GM12878 (cell line): ENCODE results near the gene STBD1. TPM values are rescaled to one million over a fixed set of nuclear protein-coding genes. Genes with fewer than 3 reads are reported as not detected.

Experiments used
- ATAC-seq: fragments of 200-7000 bp; cut with Tn5 transposase; 3 replicates; pipeline ENCODE4 v1.9.1; 2020; ENCODE audit warnings: mild to moderate bottlenecking, moderate library complexity
- BruUV-seq: library from RNA; stranded (reverse); fragments of 400-500 nt; replicated peaks from 2 replicates; lab custom pipeline; 2021; lab: Mats Ljungman, UMichigan
- CTCF ChIA-PET: fragments of 300-600 bp; sonication (Branson Sonifier 250); formaldehyde crosslinking; extraction: SDS; loops from one replicate; lab custom pipeline; 2021; ENCODE audit warnings: inconsistent platforms; lab: Yijun Ruan, JAX
- POLR2A ChIA-PET: fragments of 350-600 bp; formaldehyde crosslinking; extraction: SDS; loops from one replicate; lab custom pipeline; 2021; ENCODE audit warnings: inconsistent platforms; lab: Charles Lee
- RAD21 ChIA-PET: fragments of 300-600 bp; sonication (Branson Sonifier 250); formaldehyde crosslinking; loops from one replicate; lab custom pipeline; 2023; ENCODE audit warnings: antibody characterized with exemption; ENCODE audit not compliant: unreplicated experiment; lab: Charles Lee
- SMC1A ChIA-PET: fragments of 300-600 bp; sonication (Branson Sonifier 250); formaldehyde crosslinking; loops from one replicate; lab custom pipeline; 2023; ENCODE audit not compliant: unreplicated experiment, uncharacterized antibody; lab: Charles Lee
- DNase-seq: peaks from one replicate; pipeline ENCODE4 v3.0.0-alpha.2; 2011; ENCODE audit warnings: low read depth, low spot score
- FAIRE-seq: peaks from 3 replicates; lab custom pipeline; 2011; peaks lifted over from hg19 to GRCh38; lab: Jason Lieb, UNC
- H2AFZ ChIP-seq: 2 replicates; pipeline ENCODE4 v1.6.0; 2011; ENCODE audit warnings: low read depth, low read length, control low read depth; ENCODE audit not compliant: control insufficient read depth
- H3K27ac ChIP-seq: 2 replicates; pipeline ENCODE4 v1.5.1; 2011; ENCODE audit warnings: control low read depth; ENCODE audit not compliant: control insufficient read depth, insufficient read depth
- H3K27me3 ChIP-seq, 2 experiments: replicated peaks in 1 of 2; 2 replicates each; pipeline versions ENCODE4 v1.6.0 to v1.6.1; 2011; ENCODE audit warnings: low read length in 1 of 2; ENCODE audit not compliant: control insufficient read depth in 2 of 2, insufficient read depth in 2 of 2
- H3K36me3 ChIP-seq, 2 experiments: 2 replicates each; pipeline ENCODE4 v1.5.1; 2011; ENCODE audit warnings: low read length in 1 of 2; ENCODE audit not compliant: control insufficient read depth in 2 of 2, insufficient read depth in 2 of 2
- H3K4me1 ChIP-seq: 2 replicates; pipeline ENCODE4 v1.6.1; 2011; ENCODE audit warnings: mild to moderate bottlenecking, low read length, moderate library complexity, mixed read lengths; ENCODE audit not compliant: control insufficient read depth, insufficient read depth
- H3K4me2 ChIP-seq: 2 replicates; pipeline ENCODE4 v1.6.0; 2011; ENCODE audit warnings: control low read depth; ENCODE audit not compliant: control insufficient read depth, insufficient read depth
- H3K4me3 ChIP-seq: fragments of 200-600 bp; sonication (generic); 2 replicates; pipeline ENCODE4 v1.5.1; 2016
- H3K79me2 ChIP-seq: 2 replicates; pipeline ENCODE4 v1.6.0; 2011; ENCODE audit warnings: low read length; ENCODE audit not compliant: control insufficient read depth, insufficient read depth
- H3K9ac ChIP-seq: 2 replicates; pipeline ENCODE4 v1.8.0; 2011; ENCODE audit warnings: low read length, control low read depth, mixed read lengths; ENCODE audit not compliant: control insufficient read depth, insufficient read depth
- H3K9me3 ChIP-seq: replicated peaks from 3 replicates; pipeline ENCODE4 v1.5.1; 2011; ENCODE audit warnings: mild to moderate bottlenecking, low read length; ENCODE audit not compliant: control insufficient read depth, insufficient read depth
- H4K20me1 ChIP-seq: 2 replicates; pipeline ENCODE4 v1.6.0; 2011; ENCODE audit not compliant: control insufficient read depth, insufficient read depth
- BACH1 ChIP-seq: fragments of 450-650 bp; IDR thresholded peaks from 2 replicates; pipeline ENCODE4 v1.6.1; 2017; ENCODE audit warnings: mild to moderate bottlenecking, borderline replicate concordance
- E2F4 ChIP-seq: IDR thresholded peaks from 2 replicates; pipeline ENCODE4 v1.6.1; 2012; ENCODE audit warnings: low read depth, low read length, improper control_type of control experiment
- EED ChIP-seq: sonication (generic); IDR thresholded peaks from 2 replicates; pipeline ENCODE4 v1.6.1; 2016; ENCODE audit warnings: antibody characterized with exemption, low read depth
- IKZF1 ChIP-seq: fragments of 450-650 bp; conservative IDR thresholded peaks from 2 replicates; pipeline ENCODE4 v1.6.1; 2017; ENCODE audit warnings: antibody characterized with exemption, mild to moderate bottlenecking
- JUND ChIP-seq: IDR thresholded peaks from 2 replicates; pipeline ENCODE4 v1.6.1; 2012; ENCODE audit warnings: low read depth, mild to moderate bottlenecking, low read length, improper control_type of control experiment, moderate library complexity
- KLF5 ChIP-seq: fragments of 450-650 bp; IDR thresholded peaks from 2 replicates; pipeline ENCODE4 v1.6.1; 2014; ENCODE audit warnings: mild to moderate bottlenecking; ENCODE audit not compliant: partially characterized antibody
- NFYA ChIP-seq: IDR thresholded peaks from 2 replicates; pipeline ENCODE4 v1.6.1; 2011; ENCODE audit warnings: low read depth, mild to moderate bottlenecking, low read length, improper control_type of control experiment, borderline replicate concordance
- PKNOX1 ChIP-seq: fragments of 450-650 bp; IDR thresholded peaks from 2 replicates; pipeline ENCODE4 v1.6.1; 2016; ENCODE audit warnings: mild to moderate bottlenecking
- PML ChIP-seq: IDR thresholded peaks from 2 replicates; pipeline ENCODE4 v1.6.1; 2012; ENCODE audit warnings: low read length, inconsistent platforms
- RAD51 ChIP-seq: fragments of 450-650 bp; IDR thresholded peaks from 2 replicates; pipeline ENCODE4 v1.6.1; 2016; ENCODE audit warnings: moderate library complexity, mild to moderate bottlenecking, inconsistent platforms
- RB1 ChIP-seq: fragments of 450-650 bp; formaldehyde crosslinking; IDR thresholded peaks from 2 replicates; pipeline ENCODE4 v1.6.1; 2017; ENCODE audit warnings: mild to moderate bottlenecking, borderline replicate concordance
- SMAD1 ChIP-seq: fragments of 450-650 bp; IDR thresholded peaks from 2 replicates; pipeline ENCODE4 v1.6.1; 2018; ENCODE audit warnings: mild to moderate bottlenecking, low read depth; ENCODE audit not compliant: partially characterized antibody
- SUPT20H ChIP-seq: IDR thresholded peaks from 2 replicates; pipeline ENCODE4 v1.6.1; 2011; ENCODE audit warnings: low read depth, mild to moderate bottlenecking, low read length, moderate library complexity, borderline replicate concordance; ENCODE audit not compliant: control insufficient read depth
- USF1 ChIP-seq: IDR thresholded peaks from 2 replicates; pipeline ENCODE4 v1.6.1; 2011; ENCODE audit warnings: borderline replicate concordance, low read depth, mild to moderate bottlenecking, moderate library complexity, mixed read lengths, low read length; ENCODE audit not compliant: insufficient read depth; ENCODE audit errors: extremely low read length
- ZBTB40 ChIP-seq: fragments of 450-650 bp; IDR thresholded peaks from 2 replicates; pipeline ENCODE4 v1.6.1; 2016; ENCODE audit warnings: mild to moderate bottlenecking, moderate library complexity, borderline replicate concordance
- ZNF622 ChIP-seq: fragments of 450-650 bp; IDR thresholded peaks from 2 replicates; pipeline ENCODE4 v1.6.1; 2017; ENCODE audit warnings: mild to moderate bottlenecking, inconsistent platforms
- ZZZ3 ChIP-seq: IDR thresholded peaks from 2 replicates; pipeline ENCODE4 v1.6.1; 2011; ENCODE audit warnings: low read depth; ENCODE audit not compliant: control insufficient read depth, insufficient read length
- in situ Hi-C: fragments of 300-500 bp; cut with MboI; formaldehyde crosslinking; loops from 9 replicates; pipeline ENCODE4 v1.14.3; 2018; ENCODE audit warnings: mixed read lengths
- intact Hi-C: fragments of 100-400 bp; cut with micrococcal nuclease; formaldehyde crosslinking; loops from one replicate; pipeline ENCODE4 v1.14.2; 2022; ENCODE audit not compliant: unreplicated experiment
- polyA plus RNA-seq, 11 experiments: library from polyadenylated mRNA; depleted of rRNA in 4 of 11; unstranded in 6 of 11; stranded (reverse) in 5 of 11; fragments of >200 nt; fragmentation: Nextera tagmentation in 4 of 11; fragmentation: Illumina TruSeq in 1 of 11; extraction: Ambion mirVana in 4 of 11; extraction: Trizol in 1 of 11; gene quantifications; 1 replicate in 1 of 11; 2 replicates in 10 of 11; pipeline versions ENCODE4 v1.2.1 to v1.2.3, GENCODE V29; 2011 to 2016; ENCODE audit warnings: inconsistent platforms in 2 of 11, missing spikeins in 2 of 11, low read depth in 1 of 11
- total RNA-seq, 4 experiments: library from RNA; depleted of rRNA in 3 of 4; stranded (reverse); fragments of >200 nt in 3 of 4; fragmentation: Illumina TruSeq in 1 of 4; extraction: Trizol in 1 of 4; gene quantifications; 2 replicates each; pipeline versions ENCODE4 v1.2.1 to v1.2.3, GENCODE V29; 2013 to 2021

The STBD1 gene
- total and polyA plus RNA-seq, 10 of the 15 experiments (the other 5 are each of a cell fraction or from before 2014, with no cell fraction given) = 0.04 to 0.10 (median 0.05) TPM; not detected in 7

- TF ChIP-seq ZBTB40 (no peak), RAD51 (no peak)
Measured at GRCh38 chr4:76339364-76339763, 32.8 kb downstream of the STBD1 start (continued).

- SMC1A ChIA-PET = interaction anchor here (1.7 kb wide), 1 partner anchor 14 kb away, joined by 4 read pairs; no protein-coding TSS in a partner anchor
- no peak overlapping the region for H3K4me2 ChIP-seq
- H3K27ac ChIP-seq = no peak overlapping the region
- H3K79me2 ChIP-seq = no peaks in the 10 kb centered on the region
- POLR2A ChIA-PET = no interaction called here
- no peaks in the 10 kb centered on the region for H3K4me1 ChIP-seq
- H3K4me3 ChIP-seq = no peak overlapping the region
- peaks cover 0 to 7% of the 10 kb centered on the region in 2 experiments; a peak in 1 of 4 replicates for H3K27me3 ChIP-seq
- RAD21 ChIA-PET = no interaction called here
- no peaks in the 10 kb centered on the region for H3K36me3 ChIP-seq
- intact Hi-C loops (no loop called here), in situ Hi-C loops (no loop called here)
- CTCF ChIA-PET = interaction anchor here (1.4 kb wide), 1 partner anchor 36 kb away, joined by 5 read pairs; no protein-coding TSS in a partner anchor
- H3K9ac ChIP-seq = no peak overlapping the region
- no peak overlapping the region for H2AFZ ChIP-seq
- H3K9me3 ChIP-seq = no peaks in the 10 kb centered on the region
- FAIRE-seq (no peak), DNase-seq (no peak), ATAC-seq (no peak)
- BruUV-seq = no TSS peak
- no peaks in the 10 kb centered on the region for H4K20me1 ChIP-seq
- no peak for TF ChIP-seq ZNF622
- no peak for TF ChIP-seq PML
- no peak for TF ChIP-seq SUPT20H
- TF ChIP-seq RB1 = no peak
- TF ChIP-seq PKNOX1 = no peak
- TF ChIP-seq BACH1 = no peak
- no peak for TF ChIP-seq IKZF1
- TF ChIP-seq KLF5 = no peak
- TF ChIP-seq EED = no peak
- no peak for TF ChIP-seq ZZZ3
- no peak for TF ChIP-seq NFYA
- no peak for TF ChIP-seq JUND
- TF ChIP-seq SMAD1 = no peak
- no peak for TF ChIP-seq USF1
- TF ChIP-seq E2F4 = no peak
Measured at GRCh38 chr4:76341063-76341462, 34.5 kb downstream of the STBD1 start.
